Brain microvascular endothelial cell (primary cell): ENCODE data around the gene LRRC37A2.
A peak's percentile ranks its signal among the peaks of the same experiment; 100 is the strongest.
"Not testable (repeated sequence)": the region's sequence is repeated elsewhere in the genome, so short reads cannot be mapped to it uniquely, and the experiment has no call there.

ENCODE experiments used
- DNase-seq: peaks from one replicate; pipeline ENCODE4 v3.0.0-alpha.2; 2020
- H3K27ac ChIP-seq: fragments of 250-450 bp; sonication (Bioruptor Pico); 2 replicates; pipeline ENCODE4 v1.5.1; 2020; ENCODE audit warnings: mild to moderate bottlenecking, moderate library complexity
- H3K27me3 ChIP-seq: fragments of 250-450 bp; sonication (Bioruptor Pico); replicated peaks from 2 replicates; pipeline ENCODE4 v1.5.1; 2020; ENCODE audit warnings: mild to moderate bottlenecking
- H3K36me3 ChIP-seq: fragments of 250-450 bp; sonication (Bioruptor Pico); replicated peaks from 2 replicates; pipeline ENCODE4 v1.5.1; 2020; ENCODE audit warnings: mild to moderate bottlenecking
- H3K4me3 ChIP-seq: 2 replicates; pipeline ENCODE4 v1.5.1; 2011; ENCODE audit warnings: low read depth, mild to moderate bottlenecking, control low read depth, low read length, moderate library complexity
- in situ Hi-C: cut with HindIII; loops from 2 replicates; pipeline ENCODE4 v1.10.0; 2017; ENCODE audit warnings: low sequenced_read_pairs, low pct_ligation_motif_present

Gene LRRC37A2

DNA sequence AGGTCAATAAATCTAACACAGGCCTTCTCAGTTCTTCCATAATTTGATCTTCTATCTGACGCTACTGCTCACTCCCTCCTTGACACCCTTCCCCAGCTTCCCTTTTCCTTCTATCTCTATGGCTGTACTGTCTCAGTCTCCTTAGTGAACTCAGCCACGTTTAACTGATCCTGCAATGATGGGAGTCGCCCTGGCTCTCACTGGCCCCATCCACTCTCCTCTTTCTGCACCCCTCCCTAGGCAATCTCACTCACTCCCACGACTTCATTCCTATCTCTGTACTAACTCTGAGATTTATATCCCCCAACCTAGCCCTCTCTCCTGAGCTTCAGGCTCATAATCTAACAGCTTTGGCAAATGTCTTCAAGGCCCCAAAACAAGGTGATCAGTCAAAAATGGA lies 59.5 kb downstream of the LRRC37A2 start:
- H3K27ac ChIP-seq, in situ Hi-C loops, DNase-seq, H3K36me3 ChIP-seq, H3K4me3 ChIP-seq, H3K27me3 ChIP-seq: not testable (repeated sequence)

DNA sequence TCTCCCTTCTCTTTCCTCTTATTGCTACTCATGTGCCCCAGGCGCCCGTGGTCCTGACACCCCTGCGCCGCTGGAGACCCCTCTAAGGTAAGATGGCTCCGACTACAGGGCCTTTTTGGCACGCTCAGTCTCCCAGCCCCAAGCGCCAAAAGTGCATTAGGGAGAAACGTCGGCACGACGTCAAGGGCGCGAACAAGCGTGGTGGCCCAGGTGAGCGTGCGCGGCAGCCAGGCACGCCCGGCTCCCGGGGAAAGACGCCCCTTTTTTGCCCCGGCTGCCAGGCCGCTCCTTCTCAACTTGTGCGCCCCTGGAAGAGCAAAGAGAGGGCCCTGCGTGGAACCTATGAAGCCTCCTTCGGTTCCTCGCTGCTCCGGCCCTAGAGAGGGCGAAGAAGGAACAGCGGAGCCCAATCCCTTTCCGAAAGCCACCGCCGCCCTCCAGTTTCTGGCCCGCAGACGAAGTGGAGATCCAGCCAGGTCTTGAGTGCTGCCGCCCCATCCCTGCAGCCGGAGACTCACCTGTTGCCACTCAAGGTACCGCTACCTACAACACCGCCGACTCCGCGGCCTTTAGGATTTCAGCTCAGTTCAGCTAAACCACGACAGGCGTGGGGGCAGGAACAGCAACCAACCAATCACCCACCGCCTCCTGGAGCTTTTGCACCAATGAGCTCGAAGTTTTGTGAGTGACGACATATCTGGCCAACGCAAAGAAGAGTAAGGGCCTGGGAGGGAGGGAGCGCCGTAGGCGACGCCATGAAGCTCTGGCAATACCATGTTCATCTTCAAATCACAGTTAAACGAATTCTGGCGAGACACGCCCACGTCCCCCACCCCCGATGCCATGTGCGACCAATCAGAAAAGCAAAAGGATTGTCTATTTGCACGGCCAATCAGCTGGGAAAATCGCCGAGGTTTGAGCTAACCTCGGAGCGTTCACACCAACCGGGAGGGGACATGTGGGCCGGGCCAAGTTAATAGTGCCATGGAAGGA lies 67.1 kb downstream of the LRRC37A2 start, which contains the start of gene ARL17A:
TSS of gene ARL17A (minus strand) at position 609 of the 993 bp plus-strand sequence. CDS start 3,369 bp downstream, outside the sequence.
- in situ Hi-C loops, H3K4me3 ChIP-seq, H3K36me3 ChIP-seq, H3K27me3 ChIP-seq, H3K27ac ChIP-seq: not testable (repeated sequence)
- DNase-seq, result peak; percentile 85

DNA sequence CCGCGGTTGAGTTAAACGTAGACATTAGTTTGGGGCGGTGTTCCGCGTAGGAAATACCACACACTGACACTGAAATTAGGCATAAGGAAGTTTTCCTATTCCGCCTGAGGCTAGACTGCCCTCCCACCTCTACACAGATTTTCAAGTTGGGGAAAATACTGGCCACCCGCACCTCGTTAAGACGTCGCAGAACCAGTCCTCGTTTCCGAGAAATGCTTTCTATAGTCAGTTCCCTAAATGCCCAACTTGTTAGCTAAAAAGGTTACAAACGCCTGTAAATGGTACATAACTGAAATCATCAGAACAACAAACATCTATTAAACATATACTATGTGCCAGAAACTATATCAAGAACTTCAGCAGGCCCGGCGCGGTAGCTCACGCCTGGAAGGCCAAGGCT lies 67.8 kb downstream of the LRRC37A2 start:
- H3K27ac ChIP-seq, in situ Hi-C loops, H3K27me3 ChIP-seq, H3K4me3 ChIP-seq, DNase-seq, H3K36me3 ChIP-seq: not testable (repeated sequence)

DNA sequence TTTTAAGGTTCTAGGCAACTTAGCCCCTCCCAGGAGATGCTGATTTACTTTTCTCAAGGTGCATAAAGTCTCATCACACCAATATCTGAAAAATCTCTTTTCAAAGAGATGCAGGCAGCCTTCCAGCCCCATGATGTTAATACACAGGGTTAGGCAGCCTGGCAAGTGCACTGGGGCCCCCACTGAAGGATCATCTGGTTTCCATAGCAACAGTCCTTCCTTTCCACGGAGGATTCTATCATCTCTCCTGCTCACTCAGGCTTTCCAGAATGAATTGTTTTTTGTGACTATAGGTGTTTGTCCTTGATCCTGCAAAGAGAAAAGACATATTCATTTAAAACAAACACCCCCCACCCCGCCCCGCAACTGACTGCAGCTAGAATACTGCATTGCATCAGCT lies 73.2 kb downstream of the LRRC37A2 start:
- H3K4me3 ChIP-seq, in situ Hi-C loops, H3K36me3 ChIP-seq, DNase-seq, H3K27ac ChIP-seq, H3K27me3 ChIP-seq: not testable (repeated sequence)

DNA sequence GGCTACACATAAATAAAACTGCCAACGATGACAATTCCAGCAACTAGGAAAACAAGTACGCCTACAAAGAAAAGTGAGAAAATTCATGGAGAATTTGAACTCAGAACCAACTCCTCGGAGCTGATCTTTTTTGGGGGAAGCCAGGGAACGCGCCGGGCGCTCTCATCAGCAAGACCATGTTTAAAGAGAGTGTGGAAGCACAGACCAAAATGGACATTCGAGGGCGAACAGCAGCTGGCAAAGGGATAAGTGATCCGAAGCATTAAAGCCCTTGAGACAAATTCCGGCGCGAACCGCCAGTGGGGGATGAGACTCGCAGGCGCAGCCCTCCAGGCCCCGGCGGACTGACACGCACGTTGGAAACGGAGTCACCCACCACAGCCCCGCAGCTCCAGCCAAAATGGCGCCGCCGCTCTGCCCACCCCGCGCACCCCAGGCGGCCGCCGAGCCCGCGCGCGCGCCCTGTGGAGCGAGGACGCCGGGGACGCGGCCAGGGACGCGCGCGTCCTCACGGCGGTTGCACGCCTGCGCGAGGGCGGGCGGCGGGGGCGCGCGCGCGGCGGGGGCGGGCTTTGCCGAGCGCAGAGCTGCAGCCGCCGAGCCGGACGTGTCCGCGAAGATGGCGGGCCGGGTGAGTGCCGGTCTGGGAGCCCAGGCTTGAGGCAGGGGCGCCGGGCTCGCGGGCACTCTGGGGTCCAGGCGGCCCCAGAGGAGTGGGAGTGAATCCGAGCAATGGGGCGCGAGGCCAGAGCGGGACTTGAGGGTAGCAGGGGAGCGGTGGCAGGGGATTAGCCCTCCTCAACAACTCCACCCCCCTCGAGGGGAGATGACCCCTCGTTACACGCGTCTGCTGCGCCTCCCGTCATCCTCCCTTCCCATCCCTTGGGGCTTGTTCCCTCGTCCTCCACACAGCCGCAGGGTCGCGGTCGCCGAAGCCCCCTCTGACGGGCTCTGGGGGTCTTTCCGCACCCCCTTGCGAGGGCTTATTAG lies 78.2 kb downstream of the LRRC37A2 start, which contains the start of gene NSF:
TSS of gene NSF (plus strand) at position 513 of the 990 bp plus-strand sequence. CDS start at position 620, 107 bp downstream.
- DNase-seq, in situ Hi-C loops, H3K27me3 ChIP-seq, H3K36me3 ChIP-seq, H3K4me3 ChIP-seq, H3K27ac ChIP-seq: not testable (repeated sequence)

DNA sequence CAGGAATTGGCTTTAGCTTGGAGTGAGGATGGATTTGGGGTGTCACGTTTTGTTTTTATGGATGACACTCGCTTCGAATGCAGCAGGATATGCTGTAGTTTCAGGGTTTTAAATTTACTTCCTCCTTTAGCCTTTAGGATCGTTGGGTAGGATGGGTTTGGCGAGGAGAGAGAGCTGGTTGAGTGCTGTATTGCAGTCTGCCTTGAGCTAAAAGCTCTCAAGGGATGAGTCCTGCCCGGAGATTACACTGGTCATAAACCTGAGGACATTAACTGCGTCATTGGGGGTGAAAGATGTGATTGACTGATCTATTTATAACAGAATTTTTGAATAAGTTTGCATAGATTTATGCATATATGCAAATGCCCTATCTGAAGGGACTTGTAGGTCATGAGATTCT lies 79.1 kb downstream of the LRRC37A2 start:
- H3K36me3 ChIP-seq, in situ Hi-C loops, H3K4me3 ChIP-seq, H3K27ac ChIP-seq, DNase-seq, H3K27me3 ChIP-seq: not testable (repeated sequence)

DNA sequence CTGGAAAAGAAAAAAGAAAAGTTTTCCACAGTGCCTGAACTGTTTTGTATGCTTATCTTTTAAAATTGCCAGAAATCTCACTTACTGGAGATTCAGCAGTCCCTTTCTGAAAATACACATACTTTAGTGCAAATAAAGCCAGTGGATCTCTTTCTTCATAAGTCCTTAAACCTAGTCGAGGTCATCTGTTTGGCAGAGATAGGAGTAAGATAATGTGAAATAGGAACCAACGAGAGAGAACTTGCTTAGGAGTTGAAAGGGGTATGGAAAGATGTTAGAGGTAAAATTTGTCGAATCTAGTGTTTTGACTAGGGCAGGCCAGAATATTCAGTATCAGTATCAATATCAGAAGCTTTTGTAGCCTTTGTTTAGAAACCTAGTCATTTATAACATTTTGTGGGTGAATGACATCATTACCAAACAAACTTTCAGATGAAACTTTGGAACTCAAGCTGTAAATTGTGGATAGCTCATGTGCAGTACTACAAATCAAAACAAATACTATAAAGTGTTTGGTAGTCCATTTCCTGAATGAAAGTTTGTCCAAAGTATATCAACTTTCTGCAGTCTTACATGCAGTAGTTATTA lies 86.2 kb downstream of the LRRC37A2 start:
- H3K36me3 ChIP-seq, H3K27me3 ChIP-seq, H3K4me3 ChIP-seq, in situ Hi-C loops, DNase-seq, H3K27ac ChIP-seq: not testable (repeated sequence)

DNA sequence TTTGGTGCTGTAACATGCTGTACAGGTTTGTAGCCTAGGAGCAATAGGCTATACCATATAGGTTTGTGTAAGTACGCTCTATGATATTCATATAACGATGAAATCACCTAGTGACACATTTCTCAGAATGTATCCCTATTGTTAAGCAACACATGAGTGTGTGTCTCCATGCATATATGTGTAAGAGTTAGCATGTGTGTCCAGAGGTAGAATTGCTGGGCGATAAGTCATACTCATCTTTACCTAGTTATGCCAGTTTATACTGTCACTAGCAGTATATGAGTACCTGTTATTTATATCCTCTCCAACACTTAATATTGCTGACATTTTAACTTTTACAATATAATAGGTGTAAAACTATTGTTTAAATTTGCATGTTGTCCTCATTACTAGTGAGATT lies 88.5 kb downstream of the LRRC37A2 start:
- DNase-seq, H3K36me3 ChIP-seq, H3K27me3 ChIP-seq, in situ Hi-C loops, H3K4me3 ChIP-seq, H3K27ac ChIP-seq: not testable (repeated sequence)

DNA sequence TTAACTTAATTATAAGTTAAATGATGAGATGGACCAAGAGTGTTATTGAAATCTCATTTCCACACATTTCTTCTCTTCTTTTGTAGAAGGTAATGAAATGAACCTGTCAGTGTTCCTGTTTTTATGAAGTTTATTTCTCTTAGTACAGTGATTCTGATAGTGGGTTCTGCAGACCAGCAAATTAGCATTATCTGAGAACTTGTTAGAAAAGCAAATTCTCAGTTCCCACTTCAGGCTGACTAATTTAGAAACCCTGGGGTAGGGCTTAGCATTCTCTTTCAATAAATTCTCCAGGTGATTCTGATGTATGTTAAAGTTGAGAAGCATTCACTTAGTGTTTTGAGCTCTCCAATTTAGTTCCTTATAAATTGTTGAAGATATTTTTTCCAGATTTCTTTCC lies 90.9 kb downstream of the LRRC37A2 start:
- H3K36me3 ChIP-seq, DNase-seq, in situ Hi-C loops, H3K27me3 ChIP-seq, H3K27ac ChIP-seq, H3K4me3 ChIP-seq: not testable (repeated sequence)
